Motor neuron (in vitro differentiated cells): ENCODE measurements around the gene TMEM273. TPM values are rescaled to one million over a fixed set of nuclear protein-coding genes. Genes with fewer than 3 reads are reported as not detected.

Experiments used
- ATAC-seq, 8 experiments: fragments of 200-7000 bp; cut with Tn5 transposase; replicated peaks in 6 of 8; 2 replicates each; pipeline ENCODE4 v1.8.0; 2021; ENCODE audit warnings: mild to moderate bottlenecking in 8 of 8, moderate library complexity in 8 of 8
- H3K27ac ChIP-seq, 2 donors: fragments of 250-450 bp; sonication (Bioruptor Pico); 2 replicates each; pipeline ENCODE4 v1.9.0; 2021; ENCODE audit warnings: antibody characterized with exemption in 2 of 2, mild to moderate bottlenecking in 2 of 2, moderate library complexity in 1 of 2
- H3K4me1 ChIP-seq, 2 donors: fragments of 250-450 bp; sonication (Bioruptor Pico); replicated peaks in 1 of 2; 2 replicates each; pipeline ENCODE4 v1.6.1; 2021; ENCODE audit warnings: antibody characterized with exemption in 2 of 2, mild to moderate bottlenecking in 2 of 2, moderate library complexity in 1 of 2
- H3K4me3 ChIP-seq, 5 donors: fragments of 250-450 bp; sonication (Bioruptor Pico); 2 replicates each; pipeline ENCODE4 v1.9.0; 2021; ENCODE audit warnings: antibody characterized with exemption in 5 of 5, mild to moderate bottlenecking in 5 of 5, moderate library complexity in 4 of 5
- WGBS, 10 experiments: fragments of 450-650 bp; shearing (Covaris generic); methylation state at CpG; one replicate each; pipeline ENCODE4 v1.0.0; 2022; 5-methylcytosine and 5-hydroxymethylcytosine counted together
- in situ Hi-C, 9 experiments: fragments of 400-800 bp; cut with MboI; loops; one replicate each; pipeline ENCODE4 v1.15.0; 2021; ENCODE audit warnings: low sequenced_read_pairs in 9 of 9, low pct_unique_long_range_greater_than_20kb in 2 of 9; ENCODE audit not compliant: unreplicated experiment in 9 of 9
- total RNA-seq, 8 experiments: library from RNA; unstranded; fragments of 300-600 nt; gene quantifications; 2 replicates each; pipeline versions ENCODE4 v1.2.3 to v1.2.4, GENCODE V29; 2022

Gene TMEM273
- total RNA-seq, 8 experiments from 2014 or later = 0.25 to 0.71 (median 0.36) TPM; not detected in 4

GRCh38 chr10:49153115-49153514 is 35.1 kb downstream of the TMEM273 start:
- no peak for ATAC-seq
- in situ Hi-C loops = loop anchor here in 2 of 9 experiments (25.0 kb wide), 3 partner anchors 166 to 491 kb away; no protein-coding TSS in a partner anchor
- Histone ChIP-seq H3K4me3 (no peak overlapping the region), H3K27ac (no peak overlapping the region), H3K4me1 (no peaks in the 10 kb centered on the region)
- 17 to 80% (median 58%) methylated on average over 1 to 4 of the region's 4 CpGs; no CpG with 5 or more reads in 4 of the 10 experiments for WGBS, 10 experiments

- ATAC-seq = no peak
- no peak overlapping the region for H3K4me3 ChIP-seq
- H3K27ac ChIP-seq = no peak overlapping the region
- H3K4me1 ChIP-seq = no peaks in the 10 kb centered on the region
- in situ Hi-C loops = loop anchor here in 2 of 9 experiments (25.0 kb wide), 3 partner anchors 165 to 490 kb away; no protein-coding TSS in a partner anchor
- 40 to 93% (median 83%) methylated on average over 1 to 3 of the region's 4 CpGs; no CpG with 5 or more reads in 1 of the 10 experiments for WGBS, 10 experiments
These were observed 35.5 kb downstream of the TMEM273 start for GRCh38 chr10:49152663-49153062.

GRCh38 chr10:49152037-49152436 is 36.2 kb downstream of the TMEM273 start:
- H3K27ac ChIP-seq = no peak overlapping the region
- 71 to 100% (median 91%) methylated on average over 1 to 4 of the region's 4 CpGs; no CpG with 5 or more reads in 1 of the 10 experiments for WGBS, 10 experiments
- no peak for ATAC-seq
- in situ Hi-C loops = loop anchor here in 2 of 9 experiments (25.0 kb wide), 3 partner anchors 165 to 490 kb away; no protein-coding TSS in a partner anchor
- no peaks in the 10 kb centered on the region for H3K4me1 ChIP-seq
- no peak overlapping the region for H3K4me3 ChIP-seq

GRCh38 chr10:49151481-49151880 is 36.7 kb downstream of the TMEM273 start:
- no peaks in the 10 kb centered on the region for H3K4me1 ChIP-seq
- no peak overlapping the region for H3K4me3 ChIP-seq
- no peak for ATAC-seq
- in situ Hi-C loops = loop anchor here in 2 of 9 experiments (25.0 kb wide), 3 partner anchors 164 to 489 kb away; no protein-coding TSS in a partner anchor
- WGBS, 10 experiments = 0 to 83% (median 62%) methylated on average over 1 of the region's 1 CpG; no CpG with 5 or more reads in 2 of the 10 experiments
- H3K27ac ChIP-seq = no peak overlapping the region

GRCh38 chr10:49151025-49151445 is 37.2 kb downstream of the TMEM273 start:
- Histone ChIP-seq H3K4me3 (no peak overlapping the region), H3K4me1 (no peaks in the 10 kb centered on the region), H3K27ac (no peak overlapping the region)
- in situ Hi-C loops = loop anchor here in 2 of 9 experiments (25.0 kb wide), 3 partner anchors 164 to 489 kb away; no protein-coding TSS in a partner anchor
- 20 to 80% (median 75%) methylated on average over 1 to 2 of the region's 2 CpGs; no CpG with 5 or more reads in 6 of the 10 experiments for WGBS, 10 experiments
- ATAC-seq = no peak

- in situ Hi-C loops = loop anchor here in 2 of 9 experiments (25.0 kb wide), 3 partner anchors 163 to 488 kb away; no protein-coding TSS in a partner anchor
- 21 to 88% (median 77%) methylated on average over 2 to 5 of the region's 5 CpGs; no CpG with 5 or more reads in 1 of the 10 experiments for WGBS, 10 experiments
- Histone ChIP-seq H3K27ac (no peak overlapping the region), H3K4me1 (no peaks in the 10 kb centered on the region), H3K4me3 (no peak overlapping the region)
- ATAC-seq = peak in 1 of 8 experiments; percentile 45
These were observed 37.8 kb downstream of the TMEM273 start for GRCh38 chr10:49150426-49150825.

GRCh38 chr10:49149881-49150280 is 38.3 kb downstream of the TMEM273 start:
- ATAC-seq = no peak
- 69 to 100% (median 91%) methylated on average over 2 to 3 of the region's 3 CpGs; no CpG with 5 or more reads in 4 of the 10 experiments for WGBS, 10 experiments
- Histone ChIP-seq H3K27ac (no peak overlapping the region), H3K4me3 (no peak overlapping the region), H3K4me1 (no peaks in the 10 kb centered on the region)
- in situ Hi-C loops = loop anchor here in 2 of 9 experiments (25.0 kb wide), 3 partner anchors 163 to 488 kb away; no protein-coding TSS in a partner anchor

- in situ Hi-C loops = no loop called here
- 57 to 100% (median 100%) methylated on average over 1 to 2 of the region's 2 CpGs; no CpG with 5 or more reads in 5 of the 10 experiments for WGBS, 10 experiments
- Histone ChIP-seq H3K27ac (no peak overlapping the region), H3K4me3 (no peak overlapping the region), H3K4me1 (no peaks in the 10 kb centered on the region)
- peak in 3 of 8 experiments; percentile 54 to 75 (median 66) for ATAC-seq
These were observed 44.0 kb downstream of the TMEM273 start for GRCh38 chr10:49144058-49144720.

GRCh38 chr10:49143249-49143648 is 44.9 kb downstream of the TMEM273 start:
- no peak for ATAC-seq
- no peak overlapping the region for H3K4me3 ChIP-seq
- H3K4me1 ChIP-seq = no peaks in the 10 kb centered on the region
- no peak overlapping the region for H3K27ac ChIP-seq
- in situ Hi-C loops = no loop called here

GRCh38 chr10:49141541-49142332 is 46.5 kb downstream of the TMEM273 start:
- Histone ChIP-seq H3K27ac (no peak overlapping the region), H3K4me1 (no peaks in the 10 kb centered on the region), H3K4me3 (no peak overlapping the region)
- ATAC-seq = no peak
- 40 to 84% (median 77%) methylated on average over 1 to 3 of the region's 5 CpGs; no CpG with 5 or more reads in 2 of the 10 experiments for WGBS, 10 experiments
- in situ Hi-C loops = no loop called here

GRCh38 chr10:49140304-49141177 is 47.6 kb downstream of the TMEM273 start:
- Histone ChIP-seq H3K27ac (no peak overlapping the region), H3K4me1 (no peaks in the 10 kb centered on the region), H3K4me3 (no peak overlapping the region)
- WGBS, 10 experiments = 23 to 95% (median 63%) methylated on average over 1 to 4 of the region's 5 CpGs; no CpG with 5 or more reads in 3 of the 10 experiments
- ATAC-seq = peak in 2 of 8 experiments; percentile 45 to 59
- in situ Hi-C loops = no loop called here

- Histone ChIP-seq H3K27ac (no peak overlapping the region), H3K4me3 (no peak overlapping the region), H3K4me1 (no peaks in the 10 kb centered on the region)
- peak in 4 of 8 experiments; percentile 40 to 73 (median 54) for ATAC-seq
- in situ Hi-C loops = no loop called here
- 0 to 100% methylated on average over 1 to 2 of the region's 4 CpGs; no CpG with 5 or more reads in 8 of the 10 experiments for WGBS, 10 experiments
These were observed 48.4 kb downstream of the TMEM273 start for GRCh38 chr10:49139846-49140195.
